AG09319 (cell line): ENCODE data around the gene ACSBG1.

Source experiments
- DNase-seq: peaks from one replicate; pipeline ENCODE4 v3.0.0-alpha.2; 2010; ENCODE audit warnings: low read depth; ENCODE audit errors: extremely low read depth
- TF ChIP-seq, protein P1 (sequence below): IDR thresholded peaks from 2 replicates; pipeline ENCODE4 v1.5.1; 2011; ENCODE audit warnings: low read depth, mild to moderate bottlenecking, inconsistent platforms, low read length, moderate library complexity

ACSBG1 gene

DNA sequence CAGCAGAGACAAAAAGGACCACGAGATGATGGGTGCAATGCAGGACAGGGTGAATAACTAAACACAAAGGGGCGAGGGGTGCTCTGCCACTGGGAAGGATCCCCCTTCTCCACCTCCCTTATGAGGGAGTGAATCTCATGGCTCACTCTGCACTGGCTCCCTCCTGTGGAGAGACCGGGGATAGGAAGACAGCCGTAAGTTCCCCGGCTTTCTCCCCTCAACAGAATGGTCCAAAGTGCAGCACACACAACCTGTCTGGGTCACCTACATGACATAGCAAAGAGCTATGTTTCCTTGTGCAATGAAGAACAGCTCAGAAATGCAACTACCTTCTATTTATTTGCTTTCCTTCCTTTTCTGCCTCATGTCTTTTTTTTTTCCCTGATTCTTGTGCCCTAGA, 7.8 kb upstream of the ACSBG1 start:
- TF ChIP-seq, protein P1, sequence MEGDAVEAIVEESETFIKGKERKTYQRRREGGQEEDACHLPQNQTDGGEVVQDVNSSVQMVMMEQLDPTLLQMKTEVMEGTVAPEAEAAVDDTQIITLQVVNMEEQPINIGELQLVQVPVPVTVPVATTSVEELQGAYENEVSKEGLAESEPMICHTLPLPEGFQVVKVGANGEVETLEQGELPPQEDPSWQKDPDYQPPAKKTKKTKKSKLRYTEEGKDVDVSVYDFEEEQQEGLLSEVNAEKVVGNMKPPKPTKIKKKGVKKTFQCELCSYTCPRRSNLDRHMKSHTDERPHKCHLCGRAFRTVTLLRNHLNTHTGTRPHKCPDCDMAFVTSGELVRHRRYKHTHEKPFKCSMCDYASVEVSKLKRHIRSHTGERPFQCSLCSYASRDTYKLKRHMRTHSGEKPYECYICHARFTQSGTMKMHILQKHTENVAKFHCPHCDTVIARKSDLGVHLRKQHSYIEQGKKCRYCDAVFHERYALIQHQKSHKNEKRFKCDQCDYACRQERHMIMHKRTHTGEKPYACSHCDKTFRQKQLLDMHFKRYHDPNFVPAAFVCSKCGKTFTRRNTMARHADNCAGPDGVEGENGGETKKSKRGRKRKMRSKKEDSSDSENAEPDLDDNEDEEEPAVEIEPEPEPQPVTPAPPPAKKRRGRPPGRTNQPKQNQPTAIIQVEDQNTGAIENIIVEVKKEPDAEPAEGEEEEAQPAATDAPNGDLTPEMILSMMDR: peak; percentile 41
- no peak for DNase-seq

DNA sequence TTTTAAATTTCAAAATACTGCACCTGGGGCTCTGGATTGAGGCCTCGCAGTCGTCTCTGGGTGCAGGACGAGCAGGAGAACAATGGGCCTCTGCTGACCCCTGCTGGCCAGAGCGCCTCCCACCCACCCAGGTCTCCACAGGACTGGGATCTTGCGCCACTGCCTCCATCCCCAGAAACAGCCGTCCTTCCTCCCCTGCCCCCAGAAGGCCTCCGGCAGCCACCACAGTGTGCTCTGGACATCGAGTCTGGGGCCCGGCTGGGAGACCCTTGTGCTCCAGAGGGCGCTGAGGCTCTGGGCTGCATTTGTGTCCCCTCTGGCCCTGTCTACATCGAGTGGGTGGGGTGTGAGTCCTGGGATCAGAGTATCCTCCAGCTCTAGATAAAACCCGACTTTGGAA, 6.7 kb upstream of the ACSBG1 start:
- TF ChIP-seq, protein P1: peak; percentile 93
- peak; percentile 32 for DNase-seq

GRCh38 chr15:78239811-78240210, 5.4 kb upstream of the ACSBG1 start:
- no peak for DNase-seq
- TF ChIP-seq, protein P1: no peak

DNA sequence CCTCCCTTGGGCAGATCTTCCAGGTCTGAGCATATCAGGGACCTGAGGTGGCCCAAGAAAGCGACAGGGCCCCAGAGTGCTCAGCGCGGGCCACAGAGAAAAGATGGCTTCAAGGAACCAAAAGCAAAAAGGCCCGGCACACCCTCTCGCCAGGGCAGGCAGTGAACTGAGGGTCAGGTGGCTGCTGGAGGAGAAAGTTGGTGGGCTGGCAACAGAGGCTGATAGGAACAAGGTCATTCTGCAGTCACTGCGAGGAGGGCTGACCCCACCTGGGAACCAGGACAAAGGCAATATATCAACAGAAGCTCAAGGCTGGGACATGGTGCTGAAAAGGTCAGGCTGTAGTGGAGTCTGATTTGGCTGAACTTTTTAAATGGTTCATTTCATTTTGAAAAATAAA, 2.8 kb upstream of the ACSBG1 start:
- DNase-seq: no peak
- TF ChIP-seq, protein P1: no peak

- no peak for DNase-seq
- TF ChIP-seq, protein P1: no peak
Observed at GRCh38 chr15:78236491-78236890, 2.1 kb upstream of the ACSBG1 start.

- TF ChIP-seq, protein P1: no peak
- DNase-seq: no peak
Observed at GRCh38 chr15:78233496-78233895, 869 bp downstream of the ACSBG1 start.

GRCh38 chr15:78232951-78233350, 1.4 kb downstream of the ACSBG1 start:
- no peak for DNase-seq
- TF ChIP-seq, protein P1: no peak
